Measurements from ENCODE around the gene BACH2. TPM values are rescaled to one million over a fixed set of nuclear protein-coding genes. Genes with fewer than 3 reads are reported as not detected.

The BACH2 gene
- total and polyA plus RNA-seq, 2 experiments from 2014 or later: 1.6 to 5.7 TPM

DNA sequence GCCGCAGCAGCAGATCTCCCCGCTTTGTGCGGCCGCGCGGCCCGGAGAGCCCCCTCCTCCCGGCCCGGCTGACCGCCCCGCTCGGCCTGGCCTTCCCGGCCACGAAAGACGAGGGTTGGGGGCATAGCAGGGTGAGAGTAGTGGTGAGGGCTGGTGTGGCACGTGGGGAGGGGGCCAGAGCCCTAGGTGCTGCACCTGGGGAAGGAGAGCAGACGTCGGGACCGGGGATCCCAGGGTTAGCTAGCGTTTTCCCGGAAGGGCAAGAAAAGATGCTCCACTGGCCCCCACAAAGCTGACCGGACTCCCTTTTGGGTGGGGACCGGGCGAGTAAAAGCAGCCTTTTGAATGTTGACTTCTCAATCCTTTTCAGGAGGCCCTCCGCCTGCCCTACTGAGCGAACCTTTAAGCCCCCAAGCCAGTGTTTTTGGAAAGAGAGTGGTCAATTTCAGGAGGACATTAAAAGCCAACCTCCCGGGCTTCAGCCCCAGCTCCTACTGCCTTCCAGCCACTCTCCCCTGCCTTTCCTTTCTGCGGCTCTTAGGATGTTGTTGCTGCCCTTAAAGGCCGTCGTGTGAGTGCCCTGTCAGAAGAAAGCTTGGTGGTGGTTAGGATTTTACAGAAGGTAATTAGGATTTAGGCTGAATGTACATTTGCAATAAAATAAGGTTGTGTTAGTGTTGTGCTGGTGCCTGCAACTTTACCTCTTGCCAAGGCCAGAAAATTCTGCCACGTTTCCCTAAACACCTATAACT is 648 bp upstream of the BACH2 start:
- H3K4me1 Mint-ChIP-seq: peaks cover 28% of the 10 kb centered on the region
- peak overlapping the region; percentile 74 for H3K4me3 Mint-ChIP-seq
- Histone ChIP-seq H3K79me2 (replicated peaks; ENCODE audit: insufficient read depth) (peaks cover 9% of the 10 kb centered on the region), H3K4me2 (peak overlapping the region; percentile 86), H4K20me1 (replicated peaks; ENCODE audit: insufficient read depth) (peaks cover 12% of the 10 kb centered on the region), H3K9me2 (ENCODE audit: insufficient read depth) (no peaks in the 10 kb centered on the region), H2AFZ (peak overlapping the region; percentile 98), H3K4me3 (peak overlapping the region; percentile 85), H3K27ac (ENCODE audit: low read depth) (peak overlapping the region; percentile 85), H3K4me1 (ENCODE audit: insufficient read depth) (peaks cover 39% of the 10 kb centered on the region), H3F3A (replicated peaks; ENCODE audit: low read depth) (peaks cover 6% of the 10 kb centered on the region; the same call in 1 of the 2 replicates), H3K27me3 (ENCODE audit: insufficient read depth) (peaks cover 44% of the 10 kb centered on the region), H3K36me3 (ENCODE audit: insufficient read depth) (no peaks in the 10 kb centered on the region)
- peak; percentile 26 for DNase-seq (ENCODE audit: low spot score)
- TF ChIP-seq, protein P1, sequence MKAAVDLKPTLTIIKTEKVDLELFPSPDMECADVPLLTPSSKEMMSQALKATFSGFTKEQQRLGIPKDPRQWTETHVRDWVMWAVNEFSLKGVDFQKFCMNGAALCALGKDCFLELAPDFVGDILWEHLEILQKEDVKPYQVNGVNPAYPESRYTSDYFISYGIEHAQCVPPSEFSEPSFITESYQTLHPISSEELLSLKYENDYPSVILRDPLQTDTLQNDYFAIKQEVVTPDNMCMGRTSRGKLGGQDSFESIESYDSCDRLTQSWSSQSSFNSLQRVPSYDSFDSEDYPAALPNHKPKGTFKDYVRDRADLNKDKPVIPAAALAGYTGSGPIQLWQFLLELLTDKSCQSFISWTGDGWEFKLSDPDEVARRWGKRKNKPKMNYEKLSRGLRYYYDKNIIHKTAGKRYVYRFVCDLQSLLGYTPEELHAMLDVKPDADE (IDR thresholded peaks at IDR 0.05): no peak
- TF ChIP-seq CREB1 (CRISPR knock-in tag; IDR thresholded peaks at IDR 0.05; ENCODE audit: low read depth) (no peak), ZNF114 (CRISPR knock-in tag; IDR thresholded peaks at IDR 0.05) (no peak), JUNB (IDR thresholded peaks at IDR 0.05; ENCODE audit: unreplicated experiment) (no peak), EZH2phosphoT487 (IDR thresholded peaks at IDR 0.05; ENCODE audit: unreplicated experiment) (no peak), POLR2AphosphoS5 (IDR thresholded peaks at IDR 0.05; ENCODE audit: low read depth) (peak; percentile 66)
- peaks cover 39% of the 10 kb centered on the region for H3K27me3 Mint-ChIP-seq (ENCODE audit: insufficient read depth, low read depth, poor library complexity)
- no peaks in the 10 kb centered on the region for H3K9me3 Mint-ChIP-seq
- peak overlapping the region; percentile 75 for H3K27ac Mint-ChIP-seq
- ATAC-seq: peak; percentile 41
- no peaks in the 10 kb centered on the region for H3K36me3 Mint-ChIP-seq (ENCODE audit: low read depth)

GRCh38 chr6:90295854-90296340 is 746 bp downstream of the BACH2 start:
- no peaks in the 10 kb centered on the region for H3K36me3 Mint-ChIP-seq (ENCODE audit: low read depth)
- peak; percentile 69 for DNase-seq (ENCODE audit: low spot score)
- TF ChIP-seq, protein P1 (IDR thresholded peaks at IDR 0.05): no peak
- TF ChIP-seq STAT1 (IDR thresholded peaks at IDR 0.05; ENCODE audit: unreplicated experiment) (no peak), REST (IDR thresholded peaks at IDR 0.05; ENCODE audit: unreplicated experiment) (no peak), JUNB (IDR thresholded peaks at IDR 0.05; ENCODE audit: unreplicated experiment) (no peak), NANOG (IDR thresholded peaks at IDR 0.05; ENCODE audit: borderline replicate concordance) (no peak), CTCF (conservative IDR thresholded peaks at IDR 0.05; ENCODE audit: low read depth in 2 of 2) (no peak), EZH2phosphoT487 (IDR thresholded peaks at IDR 0.05; ENCODE audit: unreplicated experiment) (no peak), CREB1 (CRISPR knock-in tag; IDR thresholded peaks at IDR 0.05; ENCODE audit: low read depth) (no peak), ZNF331 (CRISPR knock-in tag; IDR thresholded peaks at IDR 0.05; ENCODE audit: low read depth) (no peak)

More at GRCh38 chr6:90295854-90296340, 746 bp downstream of the BACH2 start:
- ATAC-seq: peak; percentile 28
- Histone ChIP-seq H3K4me2 (peak overlapping the region; percentile 96), H3K4me1 (ENCODE audit: insufficient read depth) (peaks cover 39% of the 10 kb centered on the region), H3F3A (replicated peaks; ENCODE audit: low read depth) (peaks cover 6% of the 10 kb centered on the region; the same call in 1 of the 2 replicates), H3K27me3 (ENCODE audit: insufficient read depth) (peaks cover 46% of the 10 kb centered on the region), H4K20me1 (replicated peaks; ENCODE audit: insufficient read depth) (peaks cover 12% of the 10 kb centered on the region), H3K36me3 (ENCODE audit: insufficient read depth) (no peaks in the 10 kb centered on the region), H3K27ac (ENCODE audit: low read depth) (no peak overlapping the region), H3K79me2 (replicated peaks; ENCODE audit: insufficient read depth) (peaks cover 9% of the 10 kb centered on the region), H3K9me2 (ENCODE audit: insufficient read depth) (no peaks in the 10 kb centered on the region), H2AFZ (no peak overlapping the region; the same call in 1 of the 2 replicates), H3K4me3 (peak overlapping the region; percentile 85)
- Mint-ChIP-seq H3K4me1 (peaks cover 28% of the 10 kb centered on the region), H3K27ac (no peak overlapping the region), H3K4me3 (peak overlapping the region; percentile 79), H3K27me3 (ENCODE audit: insufficient read depth, low read depth, poor library complexity) (peaks cover 39% of the 10 kb centered on the region), H3K9me3 (no peaks in the 10 kb centered on the region)

Measured in GM23338 (cell line).